ENCODE results near the gene MYT1.

DNA sequence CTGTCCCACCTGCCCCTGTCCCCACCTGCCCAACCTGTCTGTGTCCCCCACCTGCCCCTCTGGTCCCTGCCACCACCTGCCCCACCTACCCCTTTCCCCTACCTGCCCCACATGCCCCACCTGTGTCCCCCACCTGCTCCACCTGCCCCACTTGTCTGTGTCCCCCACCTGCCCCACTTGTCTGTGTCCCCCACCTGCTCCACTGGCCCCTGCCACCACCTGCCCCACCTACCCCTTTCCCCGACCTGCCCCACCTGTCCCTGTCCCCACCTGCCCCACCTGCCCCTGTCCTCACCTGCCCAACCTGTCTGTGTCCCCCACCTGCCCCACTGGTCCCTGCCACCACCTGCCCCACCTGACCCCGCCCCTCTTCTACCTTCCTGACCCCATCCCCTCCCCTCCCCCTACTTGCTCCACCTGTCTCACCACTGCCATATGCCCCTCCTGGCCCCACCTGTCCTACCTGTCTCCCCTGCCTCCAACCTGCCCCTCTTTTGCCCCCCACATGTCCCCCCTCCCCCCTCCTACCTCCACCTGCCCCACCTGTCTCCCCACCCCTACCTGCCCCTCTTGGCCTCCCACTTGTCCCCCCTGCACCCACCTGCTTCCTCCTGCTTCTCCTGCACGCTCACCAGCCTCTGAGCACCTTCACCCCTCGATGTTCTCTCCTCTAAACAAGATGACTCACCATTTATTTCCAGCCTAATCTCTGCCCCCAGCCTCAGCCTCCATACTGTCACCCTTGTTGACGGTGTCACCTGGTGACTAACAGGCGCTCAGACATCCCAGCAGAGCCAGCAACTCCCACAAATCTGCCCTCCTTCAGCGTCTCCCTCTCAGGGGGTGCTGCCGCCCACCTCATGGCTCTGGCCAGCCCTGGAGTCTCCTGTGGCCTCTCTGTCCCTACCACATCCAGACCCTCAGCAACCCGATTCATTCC is 5.6 kb upstream of the MYT1 start:
- TF ChIP-seq, protein P1, sequence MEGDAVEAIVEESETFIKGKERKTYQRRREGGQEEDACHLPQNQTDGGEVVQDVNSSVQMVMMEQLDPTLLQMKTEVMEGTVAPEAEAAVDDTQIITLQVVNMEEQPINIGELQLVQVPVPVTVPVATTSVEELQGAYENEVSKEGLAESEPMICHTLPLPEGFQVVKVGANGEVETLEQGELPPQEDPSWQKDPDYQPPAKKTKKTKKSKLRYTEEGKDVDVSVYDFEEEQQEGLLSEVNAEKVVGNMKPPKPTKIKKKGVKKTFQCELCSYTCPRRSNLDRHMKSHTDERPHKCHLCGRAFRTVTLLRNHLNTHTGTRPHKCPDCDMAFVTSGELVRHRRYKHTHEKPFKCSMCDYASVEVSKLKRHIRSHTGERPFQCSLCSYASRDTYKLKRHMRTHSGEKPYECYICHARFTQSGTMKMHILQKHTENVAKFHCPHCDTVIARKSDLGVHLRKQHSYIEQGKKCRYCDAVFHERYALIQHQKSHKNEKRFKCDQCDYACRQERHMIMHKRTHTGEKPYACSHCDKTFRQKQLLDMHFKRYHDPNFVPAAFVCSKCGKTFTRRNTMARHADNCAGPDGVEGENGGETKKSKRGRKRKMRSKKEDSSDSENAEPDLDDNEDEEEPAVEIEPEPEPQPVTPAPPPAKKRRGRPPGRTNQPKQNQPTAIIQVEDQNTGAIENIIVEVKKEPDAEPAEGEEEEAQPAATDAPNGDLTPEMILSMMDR (IDR thresholded peaks at IDR 0.05; ENCODE audit: insufficient read depth, low read length), result no peak
- TF ChIP-seq POLR2AphosphoS5 (IDR thresholded peaks at IDR 0.05; ENCODE audit: low read depth), result no peak
